ENCODE measurements around the gene SYT7. TPM values are rescaled to one million over a fixed set of nuclear protein-coding genes. Genes with fewer than 3 reads are reported as not detected.

The SYT7 gene
- total RNA-seq, 1 donor from 2014 or later = 18.9 TPM

DNA sequence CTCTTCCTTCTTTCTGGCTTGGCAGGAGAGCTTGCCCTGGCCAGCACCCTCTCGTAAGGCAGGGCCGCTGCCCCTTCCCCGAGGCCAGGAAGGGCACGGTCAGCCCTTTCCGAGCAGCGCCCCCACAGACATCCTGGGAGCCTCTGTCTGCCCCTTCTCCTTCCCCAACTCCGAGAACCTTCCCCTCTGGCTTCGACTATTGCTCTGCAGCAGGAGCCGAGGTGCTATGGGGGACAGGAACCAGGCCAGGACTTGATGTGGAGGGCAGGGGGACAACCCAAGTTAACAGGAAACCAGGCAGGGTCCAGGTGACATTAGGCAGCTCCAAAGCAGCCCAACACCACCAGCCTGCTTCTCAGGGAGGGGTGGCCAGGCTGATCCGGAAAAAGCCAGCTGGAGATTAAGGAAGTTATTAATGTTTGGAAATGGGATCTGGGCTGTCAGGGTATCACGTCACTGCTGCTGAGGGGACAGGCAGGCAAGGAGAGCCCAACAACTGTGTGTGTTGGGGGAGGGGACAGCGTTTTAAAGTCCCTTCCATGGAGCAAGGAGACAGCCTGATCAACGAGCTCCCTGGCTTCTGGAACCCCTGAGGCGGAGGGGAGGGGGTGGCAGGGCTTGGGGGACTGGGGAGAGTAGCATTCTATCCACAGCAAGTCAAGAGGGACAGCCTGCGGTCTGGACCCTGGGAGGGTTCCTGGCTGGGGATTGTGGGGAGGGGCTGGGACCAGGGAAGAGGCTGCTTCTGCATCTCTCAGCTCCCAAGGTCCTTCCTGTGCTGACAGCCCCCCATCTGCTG lies 27.3 kb downstream of the SYT7 start:
- no peaks in the 10 kb centered on the region for H3K9me3 ChIP-seq (replicated peaks)
- peaks cover 47% of the 10 kb centered on the region for H3K4me1 ChIP-seq
- intact Hi-C loops (cut with micrococcal nuclease) = no loop called here
- peaks cover 15% of the 10 kb centered on the region for H3K27me3 ChIP-seq (ENCODE audit: low read depth)
- no peak overlapping the region for H3K4me3 ChIP-seq
- H3K36me3 ChIP-seq = no peaks in the 10 kb centered on the region
- peak overlapping the region; percentile 92 for H3K27ac ChIP-seq (replicated peaks)
- TF ChIP-seq CTCF (IDR thresholded peaks at IDR 0.05; ENCODE audit: borderline replicate concordance) = no peak
- DNase-seq = no peak

- H3K27ac ChIP-seq (replicated peaks) = peak overlapping the region; percentile 92
- H3K36me3 ChIP-seq = no peaks in the 10 kb centered on the region
- H3K9me3 ChIP-seq (replicated peaks) = no peaks in the 10 kb centered on the region
- TF ChIP-seq CTCF (IDR thresholded peaks at IDR 0.05; ENCODE audit: borderline replicate concordance) = no peak
- peak; percentile 36 for DNase-seq
- intact Hi-C loops (cut with micrococcal nuclease) = no loop called here
- peaks cover 15% of the 10 kb centered on the region for H3K27me3 ChIP-seq (ENCODE audit: low read depth)
- peak overlapping the region; percentile 46 for H3K4me3 ChIP-seq
- peaks cover 48% of the 10 kb centered on the region for H3K4me1 ChIP-seq
Measured at GRCh38 chr11:61552108-61552635, 28.7 kb downstream of the SYT7 start.

DNA sequence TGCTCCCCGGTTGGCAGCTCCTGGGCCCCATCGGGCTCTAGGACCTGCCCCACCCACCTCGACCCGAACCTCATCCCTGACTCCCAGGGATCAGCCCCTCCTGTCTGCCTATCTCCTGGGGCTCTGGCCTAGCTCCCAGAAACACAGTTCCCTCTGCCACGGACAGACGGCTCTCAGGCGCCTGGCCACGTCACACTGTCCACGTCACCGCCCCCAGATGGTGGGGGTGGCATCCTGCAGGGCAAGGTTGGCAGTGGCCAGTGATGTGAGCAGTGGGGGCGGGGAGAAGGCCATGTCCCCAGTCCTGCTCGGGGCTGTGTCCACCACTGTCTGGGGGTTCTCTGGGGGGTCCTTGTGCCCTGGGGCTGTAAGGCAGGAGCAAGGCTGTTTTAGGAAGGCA lies 29.2 kb downstream of the SYT7 start:
- Histone ChIP-seq H3K27ac (replicated peaks) (peak overlapping the region; percentile 92), H3K4me1 (peaks cover 48% of the 10 kb centered on the region), H3K4me3 (peak overlapping the region; percentile 46), H3K27me3 (ENCODE audit: low read depth) (peaks cover 15% of the 10 kb centered on the region), H3K9me3 (replicated peaks) (no peaks in the 10 kb centered on the region), H3K36me3 (no peaks in the 10 kb centered on the region)
- intact Hi-C loops (cut with micrococcal nuclease) = no loop called here
- DNase-seq = peak; percentile 83
- no peak for TF ChIP-seq CTCF (IDR thresholded peaks at IDR 0.05; ENCODE audit: borderline replicate concordance)

GRCh38 chr11:61550665-61551227 lies 30.1 kb downstream of the SYT7 start:
- no peak for TF ChIP-seq CTCF (IDR thresholded peaks at IDR 0.05; ENCODE audit: borderline replicate concordance)
- Histone ChIP-seq H3K27ac (replicated peaks) (peak overlapping the region; percentile 57), H3K36me3 (peaks cover 3% of the 10 kb centered on the region), H3K9me3 (replicated peaks) (no peaks in the 10 kb centered on the region), H3K4me1 (peaks cover 48% of the 10 kb centered on the region), H3K27me3 (ENCODE audit: low read depth) (peaks cover 10% of the 10 kb centered on the region), H3K4me3 (no peak overlapping the region)
- DNase-seq = no peak
- intact Hi-C loops (cut with micrococcal nuclease) = no loop called here

GRCh38 chr11:61549662-61550568 lies 31.0 kb downstream of the SYT7 start:
- intact Hi-C loops (cut with micrococcal nuclease) = no loop called here
- no peak overlapping the region for H3K4me3 ChIP-seq
- peak; percentile 49 for DNase-seq
- H3K27me3 ChIP-seq (ENCODE audit: low read depth) = peaks cover 2% of the 10 kb centered on the region
- TF ChIP-seq CTCF (IDR thresholded peaks at IDR 0.05; ENCODE audit: borderline replicate concordance) = no peak
- H3K4me1 ChIP-seq = peaks cover 49% of the 10 kb centered on the region
- peak overlapping the region; percentile 57 for H3K27ac ChIP-seq (replicated peaks)
- no peaks in the 10 kb centered on the region for H3K9me3 ChIP-seq (replicated peaks)
- peaks cover 6% of the 10 kb centered on the region for H3K36me3 ChIP-seq

Measured in left ventricle myocardium inferior (tissue), 1 donor.